HG02943 (cell line): ENCODE measurements around the gene GPR18.

Experiments used
- ATAC-seq: cut with Tn5 transposase; IDR thresholded peaks from one replicate; pipeline ENCODE4 v1.9.1; 2021; ENCODE audit warnings: mild to moderate bottlenecking, low read depth, moderate library complexity; ENCODE audit not compliant: unreplicated experiment

Gene GPR18

GRCh38 chr13:99293178-99293577, 35.0 kb upstream of the GPR18 start:
- no peak for ATAC-seq

- ATAC-seq: no peak
Measured at GRCh38 chr13:99290894-99291293, 32.7 kb upstream of the GPR18 start.

- ATAC-seq: no peak
Measured at GRCh38 chr13:99289674-99290337, 31.6 kb upstream of the GPR18 start.

- ATAC-seq: no peak
Measured at GRCh38 chr13:99289271-99289670, 31.1 kb upstream of the GPR18 start.

- peak; percentile 85 for ATAC-seq
Measured at GRCh38 chr13:99288089-99288488, 29.9 kb upstream of the GPR18 start.

GRCh38 chr13:99287551-99287950, 29.4 kb upstream of the GPR18 start:
- no peak for ATAC-seq

GRCh38 chr13:99285432-99286182, 27.4 kb upstream of the GPR18 start:
- no peak for ATAC-seq

- ATAC-seq: peak; percentile 57
Measured at GRCh38 chr13:99282264-99283231, 24.4 kb upstream of the GPR18 start.

GRCh38 chr13:99281811-99282263, 23.7 kb upstream of the GPR18 start:
- peak; percentile 73 for ATAC-seq

GRCh38 chr13:99280166-99280565, 22.0 kb upstream of the GPR18 start:
- no peak for ATAC-seq

- ATAC-seq: no peak
Measured at GRCh38 chr13:99279637-99280036, 21.5 kb upstream of the GPR18 start.

GRCh38 chr13:99278843-99279242, 20.7 kb upstream of the GPR18 start:
- ATAC-seq: no peak

- ATAC-seq: no peak
Measured at GRCh38 chr13:99278200-99278599, 20.0 kb upstream of the GPR18 start.

- ATAC-seq: no peak
Measured at GRCh38 chr13:99277629-99278028, 19.4 kb upstream of the GPR18 start.

- ATAC-seq: no peak
Measured at GRCh38 chr13:99276706-99277105, 18.5 kb upstream of the GPR18 start.

- no peak for ATAC-seq
Measured at GRCh38 chr13:99275093-99275469, 16.9 kb upstream of the GPR18 start.

GRCh38 chr13:99273128-99273527, 14.9 kb upstream of the GPR18 start:
- ATAC-seq: no peak

- ATAC-seq: no peak
Measured at GRCh38 chr13:99272481-99272880, 14.3 kb upstream of the GPR18 start.

- no peak for ATAC-seq
Measured at GRCh38 chr13:99271249-99271648, 13.1 kb upstream of the GPR18 start.

GRCh38 chr13:99270518-99270917, 12.3 kb upstream of the GPR18 start:
- ATAC-seq: no peak
